ENCODE measurements around the gene GC.
"Not testable (repeated sequence)": the region's sequence is repeated elsewhere in the genome, so short reads cannot be mapped to it uniquely, and the experiment has no call there.

GC gene

GRCh38 chr4:71783972-71784371 is at the start of gene GC:
TSS of gene GC (minus strand) at chr4:71784079. CDS start at chr4:71784018, 61 bp downstream.
- DNase-seq = no peak

GRCh38 chr4:71833232-71833900 is 49.5 kb upstream of the GC start:
- no peak for DNase-seq

- no peak for DNase-seq
These were observed 48.2 kb upstream of the GC start for GRCh38 chr4:71832049-71832448.

GRCh38 chr4:71830497-71831190 is 46.8 kb upstream of the GC start:
- no peak for DNase-seq

GRCh38 chr4:71828470-71828869 is 44.6 kb upstream of the GC start:
- DNase-seq = no peak

- DNase-seq = no peak
These were observed 43.9 kb upstream of the GC start for GRCh38 chr4:71827826-71828225.

- DNase-seq = no peak
These were observed 32.9 kb upstream of the GC start for GRCh38 chr4:71816676-71817303.

GRCh38 chr4:71814433-71814832 is 30.6 kb upstream of the GC start:
- no peak for DNase-seq

GRCh38 chr4:71809805-71810204 is 25.9 kb upstream of the GC start:
- not testable (repeated sequence) for DNase-seq

- DNase-seq = no peak
These were observed 23.6 kb upstream of the GC start for GRCh38 chr4:71807469-71807868.

GRCh38 chr4:71805230-71805629 is 21.4 kb upstream of the GC start:
- DNase-seq = not testable (repeated sequence)

GRCh38 chr4:71804017-71804697 is 20.3 kb upstream of the GC start:
- DNase-seq = not testable (repeated sequence)

- DNase-seq = no peak
These were observed 2.1 kb upstream of the GC start for GRCh38 chr4:71785959-71786358.

GRCh38 chr4:71784569-71785197 is 804 bp upstream of the GC start:
- DNase-seq = no peak

- DNase-seq = no peak
These were observed 6.0 kb downstream of the GC start for GRCh38 chr4:71777891-71778290.

GRCh38 chr4:71775449-71775848 is 8.4 kb downstream of the GC start:
- DNase-seq = no peak

- DNase-seq = no peak
These were observed 9.7 kb downstream of the GC start for GRCh38 chr4:71774136-71774535.

- no peak for DNase-seq
These were observed 10.9 kb downstream of the GC start for GRCh38 chr4:71773004-71773403.

GRCh38 chr4:71772592-71772991 is 11.3 kb downstream of the GC start:
- no peak for DNase-seq

GRCh38 chr4:71771613-71772012 is 12.3 kb downstream of the GC start:
- DNase-seq = no peak

- DNase-seq = no peak
These were observed 14.4 kb downstream of the GC start for GRCh38 chr4:71769434-71769833.

GRCh38 chr4:71768123-71768522 is 15.8 kb downstream of the GC start:
- DNase-seq = no peak

- no peak for DNase-seq
These were observed 18.0 kb downstream of the GC start for GRCh38 chr4:71765821-71766383.

Measured in NCI-H345 (cell line).